Adrenal gland (tissue), 12 donors: Measurements from ENCODE around the gene F5. TPM values are rescaled to one million over a fixed set of nuclear protein-coding genes. Genes with fewer than 3 reads are reported as not detected.

Experiments
- DNase-seq, 7 donors: peaks; one replicate each; pipeline ENCODE4 v3.0.0-alpha.2; 2019 to 2020
- H3K27ac ChIP-seq, 5 donors: fragments of 200-600 bp; sonication (generic) in 4 of 5; 1 replicate in 3 of 5; 2 replicates in 2 of 5; pipeline versions ENCODE4 v1.5.1 to v1.8.0; 2016 to 2020; ENCODE audit warnings: mild to moderate bottlenecking in 1 of 5
- H3K27me3 ChIP-seq: fragments of 200-600 bp; 2 replicates; pipeline ENCODE4 v1.8.0; 2021
- H3K36me3 ChIP-seq, 2 donors: fragments of 200-600 bp; replicated peaks in 1 of 2; 1 replicate in 1 of 2; 2 replicates in 1 of 2; pipeline versions ENCODE4 v1.5.1 to v1.8.0; 2018 to 2022
- H3K4me1 ChIP-seq, 2 donors: fragments of 200-600 bp; replicated peaks in 1 of 2; 1 replicate in 1 of 2; 2 replicates in 1 of 2; pipeline versions ENCODE4 v1.5.1 to v1.8.0; 2018 to 2021
- H3K4me3 ChIP-seq, 4 donors: fragments of 200-600 bp; sonication (generic) in 3 of 4; one replicate each; pipeline ENCODE4 v1.5.1; 2016 to 2018
- H3K9me3 ChIP-seq, 3 donors: fragments of 200-600 bp; sonication (generic) in 1 of 3; replicated peaks in 1 of 3; 1 replicate in 2 of 3; 2 replicates in 1 of 3; pipeline versions ENCODE4 v1.5.1 to v1.8.0; 2016 to 2021
- POLR2A ChIP-seq, 2 donors: fragments of 450-650 bp; IDR thresholded peaks; one replicate each; pipeline ENCODE4 v1.6.1; 2017; ENCODE audit warnings: antibody characterized with exemption in 2 of 2, mild to moderate bottlenecking in 2 of 2, moderate library complexity in 1 of 2
- WGBS, 4 donors: extraction: QIAGEN DNeasy Blood & Tissue Kit in 2 of 4; methylation state at CpG; one replicate each; pipeline versions ENCODE4 v1.1.5 to v1.1.7; 2013 to 2017; 5-methylcytosine and 5-hydroxymethylcytosine counted together
- intact Hi-C, 2 donors: fragments of 100-400 bp; cut with DNase I; formaldehyde crosslinking; loops; one replicate each; pipeline versions ENCODE4 v1.14.1 to v1.15.0; 2022 to 2023
- polyA plus RNA-seq, 3 donors: library from polyadenylated mRNA; stranded (reverse); fragments of 200-250 nt in 2 of 3; fragments of 350-450 nt in 1 of 3; fragmentation: Illumina TruSeq in 1 of 3; extraction: RNeasy Lipid Tissue Mini Kit (QIAGEN cat#74804) in 1 of 3; gene quantifications; one replicate each; pipeline ENCODE4 v1.2.3, GENCODE V29; 2013 to 2014
- total RNA-seq, 9 donors: library from RNA; depleted of rRNA in 4 of 9; stranded (reverse); fragments of >200 nt in 4 of 9; fragments of 120-200 nt in 1 of 9; fragmentation: NEBNext Ultra II Directional in 1 of 9; extraction: Animal tissue kit (Norgen Biotek cat#: 25700) in 1 of 9; gene quantifications; one replicate each; pipeline versions ENCODE4 v1.1.0 to v1.2.4, GENCODE V29; 2013 to 2023
- TF ChIP-seq, protein P1 (sequence below), 6 experiments: fragments of 450-650 bp in 4 of 6; fragments of 200-600 bp in 2 of 6; sonication (generic) in 1 of 6; IDR thresholded peaks; 1 replicate in 5 of 6; 2 replicates in 1 of 6; pipeline versions ENCODE4 v1.5.1 to v1.8.0; 2016 to 2021; ENCODE audit warnings: antibody characterized with exemption in 6 of 6, mild to moderate bottlenecking in 2 of 6, moderate library complexity in 1 of 6
- donor health status: healthy with polysubstance abuse.
- donor health status: Bipolar disorder and iron deficiency.
- donor health status: DM: yes; HTN: yes; CAD: no.
- donor health status: DM: no; HTN: no; CAD: no.
- donor health status: DM: no; HTN: no; CAD: no.
- donor health status: DM: yes; HTN: yes; CAD: no.

Gene F5
- total and polyA plus RNA-seq, 12 donors: under 0.01 to 0.88 (median 0.14) TPM; not detected in 4

DNA sequence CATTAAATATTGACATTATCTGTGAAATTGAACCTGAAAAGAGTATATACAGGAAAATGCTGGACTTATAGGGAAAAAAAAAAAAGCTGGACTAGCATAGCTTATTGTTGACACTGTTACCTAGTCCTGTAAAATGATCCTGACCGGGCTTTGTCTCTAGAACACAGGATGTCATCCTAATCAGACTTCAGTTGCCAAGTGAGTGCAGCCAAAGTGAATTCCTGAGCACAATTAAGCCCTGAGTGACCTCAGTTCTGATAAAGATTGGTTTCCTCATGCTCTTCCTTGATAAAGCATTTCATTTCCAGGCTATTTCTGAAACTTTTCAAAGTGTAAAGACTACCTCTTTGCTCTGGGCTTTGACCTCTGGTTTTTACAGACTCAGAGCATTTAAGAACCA is 23.8 kb upstream of the F5 start:
- TF ChIP-seq POLR2A (IDR thresholded peaks at IDR 0.05): no peak
- TF ChIP-seq, protein P1, sequence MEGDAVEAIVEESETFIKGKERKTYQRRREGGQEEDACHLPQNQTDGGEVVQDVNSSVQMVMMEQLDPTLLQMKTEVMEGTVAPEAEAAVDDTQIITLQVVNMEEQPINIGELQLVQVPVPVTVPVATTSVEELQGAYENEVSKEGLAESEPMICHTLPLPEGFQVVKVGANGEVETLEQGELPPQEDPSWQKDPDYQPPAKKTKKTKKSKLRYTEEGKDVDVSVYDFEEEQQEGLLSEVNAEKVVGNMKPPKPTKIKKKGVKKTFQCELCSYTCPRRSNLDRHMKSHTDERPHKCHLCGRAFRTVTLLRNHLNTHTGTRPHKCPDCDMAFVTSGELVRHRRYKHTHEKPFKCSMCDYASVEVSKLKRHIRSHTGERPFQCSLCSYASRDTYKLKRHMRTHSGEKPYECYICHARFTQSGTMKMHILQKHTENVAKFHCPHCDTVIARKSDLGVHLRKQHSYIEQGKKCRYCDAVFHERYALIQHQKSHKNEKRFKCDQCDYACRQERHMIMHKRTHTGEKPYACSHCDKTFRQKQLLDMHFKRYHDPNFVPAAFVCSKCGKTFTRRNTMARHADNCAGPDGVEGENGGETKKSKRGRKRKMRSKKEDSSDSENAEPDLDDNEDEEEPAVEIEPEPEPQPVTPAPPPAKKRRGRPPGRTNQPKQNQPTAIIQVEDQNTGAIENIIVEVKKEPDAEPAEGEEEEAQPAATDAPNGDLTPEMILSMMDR (IDR thresholded peaks at IDR 0.05): no peak
- WGBS, 4 donors: 25 to 50% (median 34%) methylated on average over 1 of the region's 1 CpG
- no peaks in the 10 kb centered on the region for H3K36me3 ChIP-seq
- intact Hi-C loops: no loop called here
- peak in 1 of 7 donors; percentile 5 for DNase-seq
- H3K4me1 ChIP-seq: no peaks in the 10 kb centered on the region
- H3K27me3 ChIP-seq: peaks cover 6% of the 10 kb centered on the region
- H3K4me3 ChIP-seq: no peak overlapping the region
- H3K9me3 ChIP-seq: no peaks in the 10 kb centered on the region
- no peak overlapping the region for H3K27ac ChIP-seq

DNA sequence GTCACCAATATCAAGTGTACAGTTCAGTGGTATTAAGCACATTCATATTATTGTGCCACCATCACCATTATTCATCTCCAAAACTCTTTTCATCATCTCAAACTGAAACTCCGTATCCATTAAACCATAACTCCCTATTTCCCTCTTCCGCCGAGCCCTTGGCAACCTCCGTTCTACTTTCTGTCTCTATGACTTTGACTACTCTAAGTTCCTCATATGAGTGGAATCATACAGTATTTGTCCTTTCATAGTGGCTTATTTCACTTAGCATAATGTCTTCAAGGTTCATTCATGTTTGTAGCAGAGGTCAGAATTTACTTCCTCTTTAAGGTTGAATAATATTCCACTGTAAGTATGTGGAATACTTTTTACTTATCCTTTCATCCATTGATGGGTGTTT is 21.9 kb upstream of the F5 start:
- TF ChIP-seq, protein P1 (IDR thresholded peaks at IDR 0.05): no peak
- TF ChIP-seq POLR2A (IDR thresholded peaks at IDR 0.05): no peak
- H3K36me3 ChIP-seq: no peaks in the 10 kb centered on the region
- H3K4me1 ChIP-seq: no peaks in the 10 kb centered on the region
- 71 to 83% (median 78%) methylated on average over 4 of the region's 4 CpGs for WGBS, 4 donors
- no peaks in the 10 kb centered on the region for H3K9me3 ChIP-seq
- H3K4me3 ChIP-seq: no peak overlapping the region
- no peak overlapping the region for H3K27ac ChIP-seq
- no peak for DNase-seq
- intact Hi-C loops: no loop called here
- peaks cover 6% of the 10 kb centered on the region for H3K27me3 ChIP-seq

DNA sequence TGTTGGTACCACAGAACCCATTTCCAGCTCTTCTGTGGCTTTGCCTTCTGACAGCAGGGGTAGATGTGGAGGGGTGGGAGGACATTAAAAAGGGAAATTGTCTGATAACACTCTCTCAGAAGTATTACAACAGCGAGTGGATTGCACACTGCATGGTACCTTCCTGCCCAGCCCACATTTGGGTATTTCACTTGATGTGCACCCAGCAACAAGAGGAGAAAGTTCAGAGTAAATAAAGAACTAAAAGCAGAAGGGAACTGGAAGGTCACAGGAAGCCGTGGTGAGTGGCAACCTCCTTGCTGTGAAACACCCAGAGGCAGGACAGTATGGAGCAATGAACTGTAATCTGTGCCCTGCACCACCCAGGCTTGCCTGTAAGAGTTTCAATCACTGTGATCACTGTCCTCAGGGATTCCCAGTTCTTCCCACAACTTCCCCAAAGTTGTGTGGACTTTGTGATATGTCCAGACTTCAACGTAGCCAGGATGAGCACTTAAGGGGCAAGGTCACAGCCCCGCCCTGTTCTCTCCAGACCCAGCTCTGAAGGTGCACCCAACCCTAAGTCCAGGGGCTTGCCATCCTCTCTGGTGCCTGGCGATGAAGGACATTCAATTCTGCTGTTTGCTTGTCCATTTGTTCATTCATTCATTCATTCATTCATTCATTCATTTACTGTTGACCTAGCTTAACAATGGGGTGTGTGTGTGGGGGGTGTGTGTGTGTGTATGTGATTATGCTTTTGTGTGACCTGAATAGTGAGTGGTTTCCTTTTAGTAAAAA is 18.7 kb upstream of the F5 start:
- 43 to 57% (median 49%) methylated on average over 5 of the region's 5 CpGs for WGBS, 4 donors
- peak in 1 of 7 donors; percentile 18 for DNase-seq

DNA sequence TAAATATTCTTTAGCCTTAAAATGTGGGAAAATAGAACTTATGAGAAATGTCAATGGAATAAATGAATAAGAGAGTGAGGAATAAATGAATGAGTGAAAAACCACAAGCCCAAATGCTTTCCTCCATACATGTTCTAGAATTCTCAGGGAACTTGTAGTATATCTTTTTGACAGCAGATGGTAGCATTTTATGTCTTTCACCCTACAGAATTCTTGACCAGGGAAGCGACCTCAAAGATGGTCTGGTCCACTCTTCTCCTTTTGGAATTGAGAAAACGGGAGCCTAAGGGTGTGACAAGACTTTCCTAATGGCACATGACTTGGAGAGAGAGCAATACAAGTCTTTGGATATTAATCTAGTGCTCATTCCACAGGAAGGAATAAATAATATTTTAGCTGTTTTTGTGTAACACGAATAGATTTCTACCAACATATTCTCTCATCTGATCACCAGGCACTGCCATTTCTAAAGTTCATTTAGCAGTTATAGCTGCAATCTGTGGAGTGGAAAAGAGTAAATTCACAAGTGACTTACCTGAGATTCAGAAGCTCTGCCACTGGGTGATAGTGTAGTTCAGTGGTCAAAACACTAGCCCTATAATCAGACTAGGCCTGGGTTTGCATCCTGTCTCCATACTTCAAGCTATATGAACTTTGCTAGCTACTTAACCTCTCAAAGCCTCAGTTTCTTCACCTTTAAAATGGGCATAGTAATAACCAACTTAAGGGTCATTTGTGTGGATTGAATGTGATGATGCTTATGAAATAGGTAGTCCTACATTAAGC is 15.0 kb upstream of the F5 start:
- H3K27ac ChIP-seq: no peak overlapping the region
- DNase-seq: no peak
- intact Hi-C loops: no loop called here
- H3K9me3 ChIP-seq: no peaks in the 10 kb centered on the region
- H3K27me3 ChIP-seq: peaks cover 7% of the 10 kb centered on the region
- TF ChIP-seq POLR2A (IDR thresholded peaks at IDR 0.05): no peak
- TF ChIP-seq, protein P1 (IDR thresholded peaks at IDR 0.05): peak in 5 of 6 experiments; percentile 7 to 46 (median 43)
- H3K4me3 ChIP-seq: no peak overlapping the region
- no peaks in the 10 kb centered on the region for H3K36me3 ChIP-seq
- H3K4me1 ChIP-seq: no peaks in the 10 kb centered on the region
- 28 to 35% (median 30%) methylated on average over 3 of the region's 3 CpGs for WGBS, 4 donors

More for the DNA sequence above, 18.7 kb upstream of the F5 start:
- TF ChIP-seq, protein P1 (IDR thresholded peaks at IDR 0.05): no peak
- no peak for TF ChIP-seq POLR2A (IDR thresholded peaks at IDR 0.05)
- H3K27ac ChIP-seq: no peak overlapping the region
- peaks cover 6% of the 10 kb centered on the region for H3K27me3 ChIP-seq
- no peaks in the 10 kb centered on the region for H3K9me3 ChIP-seq
- H3K36me3 ChIP-seq: no peaks in the 10 kb centered on the region
- no peaks in the 10 kb centered on the region for H3K4me1 ChIP-seq
- intact Hi-C loops: no loop called here
- H3K4me3 ChIP-seq: no peak overlapping the region
